ENCODE measurements around the gene SLC35E4.

The SLC35E4 gene, protein sequence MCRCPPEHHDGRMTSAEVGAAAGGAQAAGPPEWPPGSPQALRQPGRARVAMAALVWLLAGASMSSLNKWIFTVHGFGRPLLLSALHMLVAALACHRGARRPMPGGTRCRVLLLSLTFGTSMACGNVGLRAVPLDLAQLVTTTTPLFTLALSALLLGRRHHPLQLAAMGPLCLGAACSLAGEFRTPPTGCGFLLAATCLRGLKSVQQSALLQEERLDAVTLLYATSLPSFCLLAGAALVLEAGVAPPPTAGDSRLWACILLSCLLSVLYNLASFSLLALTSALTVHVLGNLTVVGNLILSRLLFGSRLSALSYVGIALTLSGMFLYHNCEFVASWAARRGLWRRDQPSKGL

DNA sequence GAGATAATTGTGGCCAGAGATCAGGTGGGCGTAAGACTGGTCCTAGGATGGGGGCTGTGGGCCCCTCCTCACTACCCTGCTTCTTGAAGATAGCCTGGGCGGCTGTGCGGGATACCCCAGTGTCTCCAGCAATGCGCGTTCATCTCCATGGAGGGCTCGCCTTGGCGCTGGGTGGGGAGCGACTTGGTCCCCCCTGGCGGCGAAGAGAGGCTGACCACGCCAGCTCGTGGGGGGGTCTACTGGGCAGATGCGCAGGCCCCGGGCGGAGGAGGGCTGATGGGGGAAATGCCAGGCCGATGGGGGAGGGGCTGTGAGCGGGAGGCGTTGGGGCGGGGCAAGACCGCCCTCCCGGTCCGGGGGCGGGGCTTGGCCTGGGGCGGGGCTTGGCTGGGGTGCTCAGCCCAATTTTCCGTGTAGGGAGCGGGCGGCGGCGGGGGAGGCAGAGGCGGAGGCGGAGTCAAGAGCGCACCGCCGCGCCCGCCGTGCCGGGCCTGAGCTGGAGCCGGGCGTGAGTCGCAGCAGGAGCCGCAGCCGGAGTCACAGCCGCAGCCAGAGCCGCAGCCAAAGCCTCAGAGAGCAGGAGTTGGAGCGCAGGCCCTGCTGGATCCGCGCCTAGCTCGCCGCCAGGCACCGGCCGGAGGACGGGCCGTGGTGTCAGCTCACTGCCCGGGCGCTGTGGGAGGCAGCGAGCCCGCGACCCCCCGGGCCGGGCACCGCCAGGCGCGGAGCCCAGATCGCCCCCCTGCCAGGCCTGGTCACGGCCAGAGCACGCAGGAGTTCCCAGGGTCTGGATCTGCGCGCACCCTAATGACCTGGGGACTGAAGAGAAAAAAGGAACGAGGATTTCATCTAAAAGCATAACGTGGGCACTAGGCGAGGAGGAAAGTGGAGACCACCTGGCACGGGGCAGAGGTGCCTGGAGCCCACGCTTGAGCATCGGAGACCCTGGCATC, at the start of gene SLC35E4:
SLC35E4 (plus strand) TSS at position 509 of the 953 bp plus-strand sequence. CDS start 670 bp downstream, outside the sequence.
- Histone ChIP-seq H3K9me2 (ENCODE audit: low read depth, low read length) (no peaks in the 10 kb centered on the region), H3K9me3 (ENCODE audit: low read length) (no peaks in the 10 kb centered on the region), H3K4me1 (ENCODE audit: insufficient read depth, low read length, severe bottlenecking) (peaks cover 25% of the 10 kb centered on the region), H4K20me1 (ENCODE audit: insufficient read depth, low read length) (no peaks in the 10 kb centered on the region), H3K27ac (ENCODE audit: low read depth, low read length, poor library complexity, severe bottlenecking) (peak within 1 kb of the TSS; percentile 35), H3K4me3 (ENCODE audit: low read depth, low read length, poor library complexity, severe bottlenecking) (peak within 1 kb of the TSS; percentile 67), H3K4me2 (ENCODE audit: low read length) (peak within 1 kb of the TSS; percentile 76), H3K27me3 (ENCODE audit: insufficient read depth, low read length) (no peaks in the 10 kb centered on the region), H3K36me3 (ENCODE audit: insufficient read depth, low read length) (no peaks in the 10 kb centered on the region), H3K9ac (ENCODE audit: low read length) (peak within 1 kb of the TSS; percentile 80), H2AFZ (ENCODE audit: low read length) (peak within 1 kb of the TSS; percentile 68; the same call in 1 of the 2 replicates), H3K79me2 (ENCODE audit: insufficient read depth, low read length) (no peaks in the 10 kb centered on the region), H3F3A (ENCODE audit: insufficient read depth, low read length) (no peaks in the 10 kb centered on the region)
- TF ChIP-seq EZH2 (IDR thresholded peaks at IDR 0.05; ENCODE audit: borderline replicate concordance, low read length) = no peak
- TF ChIP-seq, protein P1, sequence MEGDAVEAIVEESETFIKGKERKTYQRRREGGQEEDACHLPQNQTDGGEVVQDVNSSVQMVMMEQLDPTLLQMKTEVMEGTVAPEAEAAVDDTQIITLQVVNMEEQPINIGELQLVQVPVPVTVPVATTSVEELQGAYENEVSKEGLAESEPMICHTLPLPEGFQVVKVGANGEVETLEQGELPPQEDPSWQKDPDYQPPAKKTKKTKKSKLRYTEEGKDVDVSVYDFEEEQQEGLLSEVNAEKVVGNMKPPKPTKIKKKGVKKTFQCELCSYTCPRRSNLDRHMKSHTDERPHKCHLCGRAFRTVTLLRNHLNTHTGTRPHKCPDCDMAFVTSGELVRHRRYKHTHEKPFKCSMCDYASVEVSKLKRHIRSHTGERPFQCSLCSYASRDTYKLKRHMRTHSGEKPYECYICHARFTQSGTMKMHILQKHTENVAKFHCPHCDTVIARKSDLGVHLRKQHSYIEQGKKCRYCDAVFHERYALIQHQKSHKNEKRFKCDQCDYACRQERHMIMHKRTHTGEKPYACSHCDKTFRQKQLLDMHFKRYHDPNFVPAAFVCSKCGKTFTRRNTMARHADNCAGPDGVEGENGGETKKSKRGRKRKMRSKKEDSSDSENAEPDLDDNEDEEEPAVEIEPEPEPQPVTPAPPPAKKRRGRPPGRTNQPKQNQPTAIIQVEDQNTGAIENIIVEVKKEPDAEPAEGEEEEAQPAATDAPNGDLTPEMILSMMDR (IDR thresholded peaks at IDR 0.05; ENCODE audit: low read length) = peak; percentile 19; the same call in 1 of the 2 replicates

GRCh38 chr22:30586414-30586813, 49.2 kb upstream of the SLC35E4 start:
- Histone ChIP-seq H3K9me2 (ENCODE audit: low read depth, low read length) (no peaks in the 10 kb centered on the region), H3K4me3 (ENCODE audit: low read depth, low read length, poor library complexity, severe bottlenecking) (no peak overlapping the region), H3K36me3 (ENCODE audit: insufficient read depth, low read length) (peaks cover 82% of the 10 kb centered on the region), H3K9me3 (ENCODE audit: low read length) (no peaks in the 10 kb centered on the region), H3F3A (ENCODE audit: insufficient read depth, low read length) (no peaks in the 10 kb centered on the region), H3K27ac (ENCODE audit: low read depth, low read length, poor library complexity, severe bottlenecking) (no peak overlapping the region), H3K4me1 (ENCODE audit: insufficient read depth, low read length, severe bottlenecking) (peaks cover 14% of the 10 kb centered on the region), H3K9ac (ENCODE audit: low read length) (no peak overlapping the region), H4K20me1 (ENCODE audit: insufficient read depth, low read length) (no peaks in the 10 kb centered on the region), H3K79me2 (ENCODE audit: insufficient read depth, low read length) (peaks cover 15% of the 10 kb centered on the region), H2AFZ (ENCODE audit: low read length) (no peak overlapping the region), H3K27me3 (ENCODE audit: insufficient read depth, low read length) (no peaks in the 10 kb centered on the region), H3K4me2 (ENCODE audit: low read length) (no peak overlapping the region)
- TF ChIP-seq, protein P1 (IDR thresholded peaks at IDR 0.05; ENCODE audit: low read length) = no peak
- no peak for TF ChIP-seq EZH2 (IDR thresholded peaks at IDR 0.05; ENCODE audit: borderline replicate concordance, low read length)

DNA sequence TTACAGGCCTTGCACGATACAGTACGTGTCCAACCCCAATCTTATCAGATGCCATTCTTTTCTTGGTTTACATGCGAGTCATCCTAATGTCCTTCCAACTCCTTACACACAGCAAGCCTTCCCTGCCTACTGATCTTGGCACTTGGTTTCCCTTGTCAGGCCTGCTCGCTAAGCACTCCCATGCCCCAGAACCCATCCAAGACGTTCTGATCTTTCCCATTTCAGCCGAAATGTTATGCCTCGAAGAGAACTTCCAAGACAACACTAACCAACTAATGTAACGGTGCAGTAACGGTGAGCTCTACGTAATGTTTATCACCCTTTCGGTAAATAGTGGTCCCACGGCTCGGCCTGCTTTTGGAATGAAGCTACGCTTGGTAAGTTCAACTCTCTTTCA, 44.4 kb upstream of the SLC35E4 start:
- Histone ChIP-seq H4K20me1 (ENCODE audit: insufficient read depth, low read length) (no peaks in the 10 kb centered on the region), H3K36me3 (ENCODE audit: insufficient read depth, low read length) (peaks cover 35% of the 10 kb centered on the region), H3K4me2 (ENCODE audit: low read length) (peak overlapping the region; percentile 93), H3K4me1 (ENCODE audit: insufficient read depth, low read length, severe bottlenecking) (peaks cover 17% of the 10 kb centered on the region), H3K9me2 (ENCODE audit: low read depth, low read length) (no peaks in the 10 kb centered on the region), H3K4me3 (ENCODE audit: low read depth, low read length, poor library complexity, severe bottlenecking) (peak overlapping the region; percentile 97), H3K27me3 (ENCODE audit: insufficient read depth, low read length) (no peaks in the 10 kb centered on the region), H3F3A (ENCODE audit: insufficient read depth, low read length) (no peaks in the 10 kb centered on the region), H3K9me3 (ENCODE audit: low read length) (no peaks in the 10 kb centered on the region), H3K27ac (ENCODE audit: low read depth, low read length, poor library complexity, severe bottlenecking) (no peak overlapping the region), H2AFZ (ENCODE audit: low read length) (no peak overlapping the region), H3K9ac (ENCODE audit: low read length) (peak overlapping the region; percentile 94), H3K79me2 (ENCODE audit: insufficient read depth, low read length) (peaks cover 17% of the 10 kb centered on the region)
- TF ChIP-seq, protein P1 (IDR thresholded peaks at IDR 0.05; ENCODE audit: low read length) = no peak
- TF ChIP-seq EZH2 (IDR thresholded peaks at IDR 0.05; ENCODE audit: borderline replicate concordance, low read length) = no peak
